Measurements from ENCODE around the gene CTXND1.
"Not testable (repeated sequence)": the region's sequence is repeated elsewhere in the genome, so short reads cannot be mapped to it uniquely, and the experiment has no call there.

DNA sequence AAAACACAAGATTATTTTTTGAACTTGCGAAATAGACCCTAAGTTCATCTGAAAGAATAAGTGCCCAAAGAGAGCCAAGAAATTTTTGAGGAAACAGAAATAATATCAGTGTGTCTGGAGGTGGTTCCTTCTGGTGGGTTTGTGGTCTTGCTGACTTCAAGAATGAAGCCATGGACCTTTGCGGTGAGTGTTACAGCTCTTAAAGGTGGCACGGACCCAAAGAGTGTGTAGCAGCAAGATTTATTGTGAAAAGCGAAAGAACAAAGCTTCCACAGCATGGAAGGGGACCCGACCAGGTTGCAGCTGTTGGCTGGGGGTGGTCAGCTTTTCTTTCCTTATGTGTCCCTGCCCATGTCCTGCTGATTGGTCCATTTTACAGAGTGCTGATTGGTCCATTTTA lies 38.9 kb upstream of the CTXND1 start:
- TF ChIP-seq, protein P1, sequence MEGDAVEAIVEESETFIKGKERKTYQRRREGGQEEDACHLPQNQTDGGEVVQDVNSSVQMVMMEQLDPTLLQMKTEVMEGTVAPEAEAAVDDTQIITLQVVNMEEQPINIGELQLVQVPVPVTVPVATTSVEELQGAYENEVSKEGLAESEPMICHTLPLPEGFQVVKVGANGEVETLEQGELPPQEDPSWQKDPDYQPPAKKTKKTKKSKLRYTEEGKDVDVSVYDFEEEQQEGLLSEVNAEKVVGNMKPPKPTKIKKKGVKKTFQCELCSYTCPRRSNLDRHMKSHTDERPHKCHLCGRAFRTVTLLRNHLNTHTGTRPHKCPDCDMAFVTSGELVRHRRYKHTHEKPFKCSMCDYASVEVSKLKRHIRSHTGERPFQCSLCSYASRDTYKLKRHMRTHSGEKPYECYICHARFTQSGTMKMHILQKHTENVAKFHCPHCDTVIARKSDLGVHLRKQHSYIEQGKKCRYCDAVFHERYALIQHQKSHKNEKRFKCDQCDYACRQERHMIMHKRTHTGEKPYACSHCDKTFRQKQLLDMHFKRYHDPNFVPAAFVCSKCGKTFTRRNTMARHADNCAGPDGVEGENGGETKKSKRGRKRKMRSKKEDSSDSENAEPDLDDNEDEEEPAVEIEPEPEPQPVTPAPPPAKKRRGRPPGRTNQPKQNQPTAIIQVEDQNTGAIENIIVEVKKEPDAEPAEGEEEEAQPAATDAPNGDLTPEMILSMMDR (IDR thresholded peaks at IDR 0.05 in 4 of 5, conservative IDR thresholded peaks at IDR 0.05 in 1 of 5): not testable (repeated sequence)
- not testable (repeated sequence) for TF ChIP-seq POLR2A (IDR thresholded peaks at IDR 0.05)

Measured in gastrocnemius medialis (tissue), 4 donors.